HL-60 (cell line): ENCODE results near the gene GOLGA8T.
"Not testable (repeated sequence)": the region's sequence is repeated elsewhere in the genome, so short reads cannot be mapped to it uniquely, and the experiment has no call there.

ENCODE experiments used
- TF ChIP-seq, protein P1 (sequence below): IDR thresholded peaks from one replicate; pipeline ENCODE4 v1.5.1; 2011; ENCODE audit warnings: low read length, control low read depth, inconsistent platforms; ENCODE audit not compliant: insufficient read depth
- TF ChIP-seq, protein P2 (sequence below): IDR thresholded peaks from 2 replicates; pipeline ENCODE4 v1.6.1; 2012; ENCODE audit warnings: low read depth; ENCODE audit not compliant: insufficient replicate concordance

DNA sequence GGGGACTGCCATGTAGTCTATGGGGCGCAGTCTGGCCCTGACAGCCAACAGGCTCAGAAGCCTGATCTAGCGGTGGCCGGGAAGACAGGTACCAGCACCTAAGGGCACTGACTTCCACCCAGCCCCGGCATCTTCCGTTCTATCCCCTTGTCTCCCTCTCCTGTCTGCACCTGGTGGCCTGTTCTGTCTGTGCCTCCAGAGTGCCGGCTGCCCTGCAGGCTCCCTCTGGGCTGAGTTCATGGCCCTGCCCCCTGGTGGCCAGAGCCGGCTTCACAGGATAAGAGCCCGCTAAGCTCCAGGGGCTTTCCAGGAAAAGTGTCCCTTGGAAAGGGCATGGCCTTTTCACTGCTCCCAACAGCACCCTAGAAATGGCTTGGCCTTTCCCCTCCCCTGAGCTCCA, 37.0 kb upstream of the GOLGA8T start:
- TF ChIP-seq, protein P1, sequence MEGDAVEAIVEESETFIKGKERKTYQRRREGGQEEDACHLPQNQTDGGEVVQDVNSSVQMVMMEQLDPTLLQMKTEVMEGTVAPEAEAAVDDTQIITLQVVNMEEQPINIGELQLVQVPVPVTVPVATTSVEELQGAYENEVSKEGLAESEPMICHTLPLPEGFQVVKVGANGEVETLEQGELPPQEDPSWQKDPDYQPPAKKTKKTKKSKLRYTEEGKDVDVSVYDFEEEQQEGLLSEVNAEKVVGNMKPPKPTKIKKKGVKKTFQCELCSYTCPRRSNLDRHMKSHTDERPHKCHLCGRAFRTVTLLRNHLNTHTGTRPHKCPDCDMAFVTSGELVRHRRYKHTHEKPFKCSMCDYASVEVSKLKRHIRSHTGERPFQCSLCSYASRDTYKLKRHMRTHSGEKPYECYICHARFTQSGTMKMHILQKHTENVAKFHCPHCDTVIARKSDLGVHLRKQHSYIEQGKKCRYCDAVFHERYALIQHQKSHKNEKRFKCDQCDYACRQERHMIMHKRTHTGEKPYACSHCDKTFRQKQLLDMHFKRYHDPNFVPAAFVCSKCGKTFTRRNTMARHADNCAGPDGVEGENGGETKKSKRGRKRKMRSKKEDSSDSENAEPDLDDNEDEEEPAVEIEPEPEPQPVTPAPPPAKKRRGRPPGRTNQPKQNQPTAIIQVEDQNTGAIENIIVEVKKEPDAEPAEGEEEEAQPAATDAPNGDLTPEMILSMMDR: not testable (repeated sequence)
- TF ChIP-seq, protein P2, sequence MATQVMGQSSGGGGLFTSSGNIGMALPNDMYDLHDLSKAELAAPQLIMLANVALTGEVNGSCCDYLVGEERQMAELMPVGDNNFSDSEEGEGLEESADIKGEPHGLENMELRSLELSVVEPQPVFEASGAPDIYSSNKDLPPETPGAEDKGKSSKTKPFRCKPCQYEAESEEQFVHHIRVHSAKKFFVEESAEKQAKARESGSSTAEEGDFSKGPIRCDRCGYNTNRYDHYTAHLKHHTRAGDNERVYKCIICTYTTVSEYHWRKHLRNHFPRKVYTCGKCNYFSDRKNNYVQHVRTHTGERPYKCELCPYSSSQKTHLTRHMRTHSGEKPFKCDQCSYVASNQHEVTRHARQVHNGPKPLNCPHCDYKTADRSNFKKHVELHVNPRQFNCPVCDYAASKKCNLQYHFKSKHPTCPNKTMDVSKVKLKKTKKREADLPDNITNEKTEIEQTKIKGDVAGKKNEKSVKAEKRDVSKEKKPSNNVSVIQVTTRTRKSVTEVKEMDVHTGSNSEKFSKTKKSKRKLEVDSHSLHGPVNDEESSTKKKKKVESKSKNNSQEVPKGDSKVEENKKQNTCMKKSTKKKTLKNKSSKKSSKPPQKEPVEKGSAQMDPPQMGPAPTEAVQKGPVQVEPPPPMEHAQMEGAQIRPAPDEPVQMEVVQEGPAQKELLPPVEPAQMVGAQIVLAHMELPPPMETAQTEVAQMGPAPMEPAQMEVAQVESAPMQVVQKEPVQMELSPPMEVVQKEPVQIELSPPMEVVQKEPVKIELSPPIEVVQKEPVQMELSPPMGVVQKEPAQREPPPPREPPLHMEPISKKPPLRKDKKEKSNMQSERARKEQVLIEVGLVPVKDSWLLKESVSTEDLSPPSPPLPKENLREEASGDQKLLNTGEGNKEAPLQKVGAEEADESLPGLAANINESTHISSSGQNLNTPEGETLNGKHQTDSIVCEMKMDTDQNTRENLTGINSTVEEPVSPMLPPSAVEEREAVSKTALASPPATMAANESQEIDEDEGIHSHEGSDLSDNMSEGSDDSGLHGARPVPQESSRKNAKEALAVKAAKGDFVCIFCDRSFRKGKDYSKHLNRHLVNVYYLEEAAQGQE: not testable (repeated sequence)
